ENCODE data around the gene SYNDIG1.

Gene SYNDIG1

DNA sequence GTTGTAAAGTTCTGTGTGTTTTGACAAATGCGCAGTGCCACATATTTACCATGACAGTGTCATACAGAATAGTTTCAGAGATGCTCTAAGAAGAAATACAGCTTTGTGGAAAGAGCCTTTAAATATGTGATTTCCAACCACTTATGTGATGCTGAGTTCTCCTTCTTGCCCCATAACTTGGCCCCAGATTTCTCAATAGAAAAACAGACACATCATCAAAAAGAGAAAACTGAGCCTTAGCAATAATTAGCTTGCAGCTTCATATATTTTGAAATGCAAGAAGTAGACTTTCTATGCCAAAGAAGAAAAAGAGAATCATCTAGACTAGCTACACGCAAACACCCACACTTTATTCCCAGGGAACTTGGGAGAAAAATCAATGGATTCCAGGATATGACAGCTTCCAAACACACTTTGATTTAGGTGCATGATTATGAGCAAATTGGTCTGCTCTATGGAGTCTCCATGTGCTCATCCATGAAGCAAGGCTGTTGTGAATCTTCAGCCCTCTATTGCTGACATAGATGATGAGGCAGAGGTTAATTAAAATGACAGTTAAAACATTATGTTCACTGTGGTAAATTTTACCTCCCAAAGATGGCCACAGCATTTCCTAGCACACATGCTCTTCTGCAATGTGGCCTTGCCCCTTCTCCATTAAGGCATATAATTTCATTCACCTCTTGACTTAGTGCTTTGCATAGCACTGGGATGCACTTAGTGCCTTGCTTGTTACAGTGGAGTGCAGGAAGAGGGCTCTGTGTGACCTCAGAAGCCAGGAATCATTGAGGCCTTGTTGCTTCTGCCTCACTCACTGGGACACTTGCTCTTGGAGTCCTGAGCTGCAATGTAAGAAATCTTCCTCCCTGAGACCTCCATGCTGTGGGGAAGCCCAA is 174.6 kb downstream of the SYNDIG1 start:
- DNase-seq (ENCODE audit: low spot score), result no peak

DNA sequence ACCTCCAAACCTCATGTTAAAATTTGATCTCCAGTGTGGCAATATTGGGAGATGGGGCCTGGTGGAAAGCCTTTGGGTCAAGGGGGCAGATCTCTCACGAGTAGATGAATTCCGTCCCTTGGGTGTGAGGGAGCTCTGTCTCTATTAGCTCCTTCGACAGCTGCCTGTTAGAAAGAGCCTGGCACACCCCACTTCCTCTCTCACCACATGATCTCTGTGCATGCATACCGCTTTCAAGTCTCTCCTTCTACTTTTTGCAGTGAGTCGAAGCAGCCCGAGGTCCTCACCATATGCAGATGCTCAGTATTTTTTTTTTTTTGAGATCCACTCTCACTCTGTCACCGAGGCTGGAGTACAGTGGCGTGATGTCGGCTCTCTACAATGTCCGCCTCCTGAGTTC is 176.9 kb downstream of the SYNDIG1 start:
- H3K27ac ChIP-seq (ENCODE audit: poor library complexity, severe bottlenecking), result no peak overlapping the region
- no peaks in the 10 kb centered on the region for H3K9me3 ChIP-seq (ENCODE audit: severe bottlenecking)
- no peak overlapping the region for H3K4me3 ChIP-seq (ENCODE audit: severe bottlenecking)
- TF ChIP-seq, protein P1, sequence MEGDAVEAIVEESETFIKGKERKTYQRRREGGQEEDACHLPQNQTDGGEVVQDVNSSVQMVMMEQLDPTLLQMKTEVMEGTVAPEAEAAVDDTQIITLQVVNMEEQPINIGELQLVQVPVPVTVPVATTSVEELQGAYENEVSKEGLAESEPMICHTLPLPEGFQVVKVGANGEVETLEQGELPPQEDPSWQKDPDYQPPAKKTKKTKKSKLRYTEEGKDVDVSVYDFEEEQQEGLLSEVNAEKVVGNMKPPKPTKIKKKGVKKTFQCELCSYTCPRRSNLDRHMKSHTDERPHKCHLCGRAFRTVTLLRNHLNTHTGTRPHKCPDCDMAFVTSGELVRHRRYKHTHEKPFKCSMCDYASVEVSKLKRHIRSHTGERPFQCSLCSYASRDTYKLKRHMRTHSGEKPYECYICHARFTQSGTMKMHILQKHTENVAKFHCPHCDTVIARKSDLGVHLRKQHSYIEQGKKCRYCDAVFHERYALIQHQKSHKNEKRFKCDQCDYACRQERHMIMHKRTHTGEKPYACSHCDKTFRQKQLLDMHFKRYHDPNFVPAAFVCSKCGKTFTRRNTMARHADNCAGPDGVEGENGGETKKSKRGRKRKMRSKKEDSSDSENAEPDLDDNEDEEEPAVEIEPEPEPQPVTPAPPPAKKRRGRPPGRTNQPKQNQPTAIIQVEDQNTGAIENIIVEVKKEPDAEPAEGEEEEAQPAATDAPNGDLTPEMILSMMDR (IDR thresholded peaks at IDR 0.05; ENCODE audit: poor library complexity, severe bottlenecking), result no peak
- DNase-seq (ENCODE audit: low spot score) (no peak), ATAC-seq (ENCODE audit: low read depth) (no peak)
- H3K36me3 ChIP-seq (ENCODE audit: low read depth), result no peaks in the 10 kb centered on the region
- no peaks in the 10 kb centered on the region for H3K27me3 ChIP-seq (ENCODE audit: insufficient read depth, poor library complexity, severe bottlenecking)
- no peaks in the 10 kb centered on the region for H3K4me1 ChIP-seq (ENCODE audit: insufficient read depth, poor library complexity, severe bottlenecking)

More for the DNA sequence above, 174.6 kb downstream of the SYNDIG1 start:
- no peak overlapping the region for H3K27ac ChIP-seq (ENCODE audit: poor library complexity, severe bottlenecking)
- no peaks in the 10 kb centered on the region for H3K9me3 ChIP-seq (ENCODE audit: severe bottlenecking)
- H3K27me3 ChIP-seq (ENCODE audit: insufficient read depth, poor library complexity, severe bottlenecking), result no peaks in the 10 kb centered on the region
- TF ChIP-seq, protein P1 (IDR thresholded peaks at IDR 0.05; ENCODE audit: poor library complexity, severe bottlenecking), result no peak
- no peaks in the 10 kb centered on the region for H3K36me3 ChIP-seq (ENCODE audit: low read depth)
- H3K4me1 ChIP-seq (ENCODE audit: insufficient read depth, poor library complexity, severe bottlenecking), result no peaks in the 10 kb centered on the region
- no peak for ATAC-seq (ENCODE audit: low read depth)
- H3K4me3 ChIP-seq (ENCODE audit: severe bottlenecking), result no peak overlapping the region

DNA sequence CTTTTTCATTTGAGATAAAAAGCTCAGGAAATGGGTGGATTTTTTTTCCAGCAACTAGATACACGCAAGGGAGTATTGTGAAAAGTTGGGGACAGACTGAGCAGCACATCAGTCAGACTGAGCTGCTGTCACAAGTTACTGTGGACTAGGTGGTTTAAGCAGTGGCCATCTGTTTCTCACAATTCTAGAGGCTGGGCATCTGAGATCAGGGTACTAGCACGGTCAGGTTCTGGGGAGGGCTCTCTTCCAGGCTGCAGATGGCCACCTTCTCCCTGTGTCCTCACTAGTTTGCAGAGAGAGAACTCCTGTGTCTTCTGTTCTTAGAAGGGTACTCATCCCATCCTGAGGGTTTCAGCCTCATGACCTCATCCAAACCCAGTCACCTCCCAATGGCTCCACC is 178.3 kb downstream of the SYNDIG1 start:
- TF ChIP-seq, protein P1 (IDR thresholded peaks at IDR 0.05; ENCODE audit: poor library complexity, severe bottlenecking), result no peak
- no peak for DNase-seq (ENCODE audit: low spot score)
- H3K36me3 ChIP-seq (ENCODE audit: low read depth), result no peaks in the 10 kb centered on the region
- H3K4me1 ChIP-seq (ENCODE audit: insufficient read depth, poor library complexity, severe bottlenecking), result no peaks in the 10 kb centered on the region
- H3K9me3 ChIP-seq (ENCODE audit: severe bottlenecking), result no peaks in the 10 kb centered on the region
- ATAC-seq (ENCODE audit: low read depth), result no peak
- no peak overlapping the region for H3K27ac ChIP-seq (ENCODE audit: poor library complexity, severe bottlenecking)
- H3K27me3 ChIP-seq (ENCODE audit: insufficient read depth, poor library complexity, severe bottlenecking), result no peaks in the 10 kb centered on the region
- no peak overlapping the region for H3K4me3 ChIP-seq (ENCODE audit: severe bottlenecking)

DNA sequence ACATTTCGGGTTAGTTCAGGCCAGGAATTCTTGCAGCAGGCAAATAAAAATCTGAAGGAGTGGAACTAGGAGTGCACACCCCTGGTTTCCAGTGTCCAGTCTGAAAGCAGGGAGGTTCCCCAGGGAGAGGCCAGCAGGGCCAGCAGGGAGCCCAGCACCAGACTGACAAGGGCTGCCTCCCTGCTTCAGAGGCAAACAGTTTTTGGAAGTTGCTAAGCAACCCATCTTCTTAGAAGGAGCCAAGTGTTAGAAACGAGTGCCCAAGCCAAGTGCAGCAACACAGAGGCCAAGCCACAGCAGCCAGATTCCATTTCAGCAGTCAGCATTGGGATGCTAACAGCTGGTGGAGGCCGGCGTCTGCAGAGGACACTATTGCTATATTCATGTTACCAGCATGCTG is 179.1 kb downstream of the SYNDIG1 start:
- no peak overlapping the region for H3K4me3 ChIP-seq (ENCODE audit: severe bottlenecking)
- H3K4me1 ChIP-seq (ENCODE audit: insufficient read depth, poor library complexity, severe bottlenecking), result no peaks in the 10 kb centered on the region
- H3K9me3 ChIP-seq (ENCODE audit: severe bottlenecking), result no peaks in the 10 kb centered on the region
- H3K27ac ChIP-seq (ENCODE audit: poor library complexity, severe bottlenecking), result no peak overlapping the region
- DNase-seq (ENCODE audit: low spot score), result no peak
- H3K36me3 ChIP-seq (ENCODE audit: low read depth), result no peaks in the 10 kb centered on the region
- ATAC-seq (ENCODE audit: low read depth), result no peak
- H3K27me3 ChIP-seq (ENCODE audit: insufficient read depth, poor library complexity, severe bottlenecking), result no peaks in the 10 kb centered on the region
- TF ChIP-seq, protein P1 (IDR thresholded peaks at IDR 0.05; ENCODE audit: poor library complexity, severe bottlenecking), result no peak

DNA sequence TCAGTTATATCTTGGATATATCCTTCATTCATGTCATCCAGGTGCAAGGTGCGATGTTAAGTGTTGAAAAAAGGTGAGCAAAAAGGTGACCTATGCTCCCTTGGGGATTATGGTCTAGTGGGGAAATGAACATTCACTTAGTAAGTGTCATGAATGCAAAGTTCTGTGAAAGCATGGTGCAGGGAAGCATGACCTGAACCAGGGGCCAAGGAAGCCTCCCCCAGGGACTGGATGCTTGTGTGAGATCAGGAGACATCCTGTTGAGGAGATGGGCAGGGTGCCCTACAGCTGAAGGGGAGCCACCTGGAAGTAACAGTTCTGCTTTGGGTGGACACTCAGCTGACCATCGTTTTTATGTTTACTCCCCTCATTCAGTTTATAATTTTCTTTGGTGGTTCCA is 179.5 kb downstream of the SYNDIG1 start:
- no peaks in the 10 kb centered on the region for H3K9me3 ChIP-seq (ENCODE audit: severe bottlenecking)
- ATAC-seq (ENCODE audit: low read depth) (no peak), DNase-seq (ENCODE audit: low spot score) (no peak)
- no peaks in the 10 kb centered on the region for H3K4me1 ChIP-seq (ENCODE audit: insufficient read depth, poor library complexity, severe bottlenecking)
- TF ChIP-seq, protein P1 (IDR thresholded peaks at IDR 0.05; ENCODE audit: poor library complexity, severe bottlenecking), result no peak
- no peaks in the 10 kb centered on the region for H3K36me3 ChIP-seq (ENCODE audit: low read depth)
- H3K27ac ChIP-seq (ENCODE audit: poor library complexity, severe bottlenecking), result no peak overlapping the region
- H3K27me3 ChIP-seq (ENCODE audit: insufficient read depth, poor library complexity, severe bottlenecking), result no peaks in the 10 kb centered on the region
- H3K4me3 ChIP-seq (ENCODE audit: severe bottlenecking), result no peak overlapping the region

Measured in RWPE2 (cell line).